MCF 10A (cell line): Measurements from ENCODE around the gene RPL38. TPM values are rescaled to one million over a fixed set of nuclear protein-coding genes. Genes with fewer than 3 reads are reported as not detected.

Experiments used
- BruUV-seq: library from RNA; stranded (reverse); fragments of 400-500 nt; replicated peaks from 2 replicates; lab custom pipeline; 2021; lab: Mats Ljungman, UMichigan
- CTCF ChIA-PET: fragments of 300-600 bp; sonication (Branson Sonifier 250); formaldehyde crosslinking; extraction: SDS; loops from one replicate; lab custom pipeline; 2021; ENCODE audit warnings: antibody characterized with exemption, inconsistent platforms; lab: Yijun Ruan, JAX
- POLR2A ChIA-PET: fragments of 300-600, 350-650 bp; sonication (Branson Sonifier 250); formaldehyde crosslinking; extraction: SDS; loops from one replicate; lab custom pipeline; 2020; ENCODE audit warnings: antibody characterized with exemption, inconsistent platforms; lab: Yijun Ruan, JAX
- DNase-seq: peaks from one replicate; pipeline ENCODE4 v3.0.0-alpha.2; 2018; ENCODE audit not compliant: unreplicated experiment
- H3K27ac Mint-ChIP-seq: one replicate; pipeline ENCODE4 v1.8.0; 2022; ENCODE audit warnings: mild to moderate bottlenecking, low read depth, mixed read lengths; ENCODE audit not compliant: unreplicated experiment
- H3K27me3 Mint-ChIP-seq: one replicate; pipeline ENCODE4 v1.8.0; 2022; ENCODE audit warnings: mixed read lengths; ENCODE audit not compliant: insufficient read depth, unreplicated experiment
- H3K36me3 Mint-ChIP-seq: one replicate; pipeline ENCODE4 v1.8.0; 2022; ENCODE audit warnings: mild to moderate bottlenecking, moderate library complexity, mixed read lengths; ENCODE audit not compliant: insufficient read depth, unreplicated experiment
- H3K4me1 Mint-ChIP-seq: one replicate; pipeline ENCODE4 v1.8.0; 2022; ENCODE audit warnings: mixed read lengths; ENCODE audit not compliant: insufficient read depth, unreplicated experiment
- H3K4me3 Mint-ChIP-seq: one replicate; pipeline ENCODE4 v1.8.0; 2022; ENCODE audit warnings: mild to moderate bottlenecking, moderate library complexity, mixed read lengths; ENCODE audit not compliant: unreplicated experiment
- H3K9me3 Mint-ChIP-seq: one replicate; pipeline ENCODE4 v1.8.0; 2022; ENCODE audit warnings: mixed read lengths; ENCODE audit not compliant: unreplicated experiment
- CTCF ChIP-seq: fragments of 200-600 bp; IDR thresholded peaks from one replicate; pipeline ENCODE4 v1.8.0; 2022; ENCODE audit warnings: antibody characterized with exemption, mild to moderate bottlenecking; ENCODE audit not compliant: unreplicated experiment
- intact Hi-C: fragments of 100-400 bp; cut with micrococcal nuclease; formaldehyde crosslinking; loops from 2 replicates; pipeline ENCODE4 v1.14.1; 2022
- total RNA-seq: library from RNA; stranded (reverse); gene quantifications from 2 replicates; pipeline ENCODE4 v1.2.3, GENCODE V29; 2022

The RPL38 gene
- total RNA-seq, 1 experiment from 2014 or later: 1,197 TPM

DNA sequence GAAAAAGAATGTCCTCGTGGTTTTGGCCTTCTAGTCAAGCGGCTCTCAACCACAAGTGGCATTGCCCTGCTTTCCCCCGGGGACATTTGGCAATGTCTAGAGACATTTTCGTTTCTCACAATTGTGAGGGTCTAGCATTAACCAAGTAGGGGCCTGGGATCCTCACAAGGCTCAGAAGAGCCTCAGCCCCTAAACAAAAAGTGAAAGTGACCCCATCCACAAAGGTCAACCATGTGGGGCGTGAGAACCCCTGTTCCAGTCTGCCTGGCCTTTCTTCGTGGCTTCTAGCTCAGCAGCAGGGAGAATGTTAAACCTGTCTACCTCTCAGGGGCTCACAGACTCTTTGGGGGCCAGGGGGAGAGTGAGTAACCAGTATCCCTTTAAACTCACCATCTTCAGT lies 4.8 kb upstream of the RPL38 start:
- ChIA-PET CTCF (interaction anchor here (0.5 kb wide), 1 partner anchor 830 kb away, joined by 3 read pairs; no protein-coding TSS in a partner anchor), POLR2A (no interaction called here)
- no peaks in the 10 kb centered on the region for H3K9me3 Mint-ChIP-seq
- H3K27ac Mint-ChIP-seq: no peak overlapping the region
- BruUV-seq: no TSS peak
- intact Hi-C loops: loop anchor here (2.0 kb wide), 1 partner anchor 108 kb away; no protein-coding TSS in a partner anchor
- no peak for DNase-seq
- peaks cover 60% of the 10 kb centered on the region for H3K27me3 Mint-ChIP-seq
- no peak for TF ChIP-seq CTCF
- H3K4me3 Mint-ChIP-seq: no peak overlapping the region
- peaks cover 13% of the 10 kb centered on the region for H3K36me3 Mint-ChIP-seq
- peaks cover 6% of the 10 kb centered on the region for H3K4me1 Mint-ChIP-seq

GRCh38 chr17:74199306-74200092 lies 4.0 kb upstream of the RPL38 start:
- no peak overlapping the region for H3K4me3 Mint-ChIP-seq
- ChIA-PET POLR2A (interaction anchor here (0.6 kb wide), 1 partner anchor 1043 kb away, joined by 4 read pairs; no protein-coding TSS in a partner anchor), CTCF (interaction anchor here (0.5 to 0.7 kb wide), 4 partner anchors 10 to 167 kb away, joined by 3 to 4 read pairs (median 3); no protein-coding TSS in a partner anchor)
- H3K9me3 Mint-ChIP-seq: no peaks in the 10 kb centered on the region
- H3K27ac Mint-ChIP-seq: no peak overlapping the region
- H3K36me3 Mint-ChIP-seq: peaks cover 21% of the 10 kb centered on the region
- peak; percentile 47 for DNase-seq
- peak; percentile 77 for TF ChIP-seq CTCF
- BruUV-seq: no TSS peak
- peaks cover 59% of the 10 kb centered on the region for H3K27me3 Mint-ChIP-seq
- intact Hi-C loops: loop anchor here (2.0 kb wide), 1 partner anchor 109 kb away; no protein-coding TSS in a partner anchor
- peaks cover 6% of the 10 kb centered on the region for H3K4me1 Mint-ChIP-seq

- POLR2A ChIA-PET: interaction anchor here (0.6 kb wide), 1 partner anchor 1043 kb away, joined by 4 read pairs; no protein-coding TSS in a partner anchor
- H3K27ac Mint-ChIP-seq: no peak overlapping the region
- no peaks in the 10 kb centered on the region for H3K9me3 Mint-ChIP-seq
- DNase-seq: no peak
- TF ChIP-seq CTCF: no peak
- intact Hi-C loops: no loop called here
- peaks cover 8% of the 10 kb centered on the region for H3K4me1 Mint-ChIP-seq
- no peak overlapping the region for H3K4me3 Mint-ChIP-seq
- peaks cover 27% of the 10 kb centered on the region for H3K36me3 Mint-ChIP-seq
- CTCF ChIA-PET: interaction anchor here (0.5 to 0.7 kb wide), 3 partner anchors 13 to 166 kb away, joined by 3 read pairs; no protein-coding TSS in a partner anchor
- H3K27me3 Mint-ChIP-seq: peaks cover 53% of the 10 kb centered on the region
- no TSS peak for BruUV-seq
These were observed 3.4 kb upstream of the RPL38 start for GRCh38 chr17:74200112-74200511.

- intact Hi-C loops: no loop called here
- DNase-seq: peak; percentile 73
- Mint-ChIP-seq H3K4me3 (no peak overlapping the region), H3K36me3 (peaks cover 38% of the 10 kb centered on the region), H3K27ac (no peak overlapping the region), H3K9me3 (no peaks in the 10 kb centered on the region), H3K4me1 (peaks cover 16% of the 10 kb centered on the region), H3K27me3 (peaks cover 42% of the 10 kb centered on the region)
- CTCF ChIA-PET: interaction anchor here (0.5 to 0.6 kb wide), 2 partner anchors 339 to 748 kb away, joined by 3 read pairs; no protein-coding TSS in a partner anchor
- no TSS peak for BruUV-seq
- POLR2A ChIA-PET: interaction anchor here (0.8 to 4.7 kb wide), 2 partner anchors 12 to 973 kb away, joined by 3 to 32 read pairs; partner anchors contain the start of gene TTYH2
- no peak for TF ChIP-seq CTCF
These were observed 2.2 kb upstream of the RPL38 start for GRCh38 chr17:74201250-74201649.
